Stomach smooth muscle (tissue), 2 donors: ENCODE measurements around the gene DDX51.

Source experiments
- H3K27ac ChIP-seq: one replicate; pipeline ENCODE4 v1.7.0; 2013; ENCODE audit warnings: mild to moderate bottlenecking, low read length, inconsistent platforms
- H3K27me3 ChIP-seq, 2 donors: one replicate each; pipeline ENCODE4 v1.7.0; 2013; ENCODE audit warnings: low read length in 2 of 2; ENCODE audit not compliant: insufficient read depth in 2 of 2, control insufficient read depth in 1 of 2
- H3K36me3 ChIP-seq, 2 donors: one replicate each; pipeline ENCODE4 v1.7.0; 2013; ENCODE audit warnings: low read length in 2 of 2; ENCODE audit not compliant: control insufficient read depth in 2 of 2, insufficient read depth in 2 of 2
- H3K4me1 ChIP-seq: one replicate; pipeline ENCODE4 v1.7.0; 2013; ENCODE audit warnings: low read length; ENCODE audit not compliant: control insufficient read depth, insufficient read depth
- H3K4me3 ChIP-seq, 2 donors: one replicate each; pipeline ENCODE4 v1.7.0; 2013; ENCODE audit warnings: low read length in 2 of 2
- H3K9ac ChIP-seq, 2 donors: one replicate each; pipeline ENCODE4 v1.7.0; 2013; ENCODE audit warnings: low read length in 2 of 2, mild to moderate bottlenecking in 1 of 2
- H3K9me3 ChIP-seq, 2 donors: one replicate each; pipeline ENCODE4 v1.7.0; 2013; ENCODE audit warnings: low read length in 2 of 2; ENCODE audit not compliant: control insufficient read depth in 2 of 2
- donor health status: healthy.
- donor health status: Pancreatic carcinoma.

The DDX51 gene

DNA sequence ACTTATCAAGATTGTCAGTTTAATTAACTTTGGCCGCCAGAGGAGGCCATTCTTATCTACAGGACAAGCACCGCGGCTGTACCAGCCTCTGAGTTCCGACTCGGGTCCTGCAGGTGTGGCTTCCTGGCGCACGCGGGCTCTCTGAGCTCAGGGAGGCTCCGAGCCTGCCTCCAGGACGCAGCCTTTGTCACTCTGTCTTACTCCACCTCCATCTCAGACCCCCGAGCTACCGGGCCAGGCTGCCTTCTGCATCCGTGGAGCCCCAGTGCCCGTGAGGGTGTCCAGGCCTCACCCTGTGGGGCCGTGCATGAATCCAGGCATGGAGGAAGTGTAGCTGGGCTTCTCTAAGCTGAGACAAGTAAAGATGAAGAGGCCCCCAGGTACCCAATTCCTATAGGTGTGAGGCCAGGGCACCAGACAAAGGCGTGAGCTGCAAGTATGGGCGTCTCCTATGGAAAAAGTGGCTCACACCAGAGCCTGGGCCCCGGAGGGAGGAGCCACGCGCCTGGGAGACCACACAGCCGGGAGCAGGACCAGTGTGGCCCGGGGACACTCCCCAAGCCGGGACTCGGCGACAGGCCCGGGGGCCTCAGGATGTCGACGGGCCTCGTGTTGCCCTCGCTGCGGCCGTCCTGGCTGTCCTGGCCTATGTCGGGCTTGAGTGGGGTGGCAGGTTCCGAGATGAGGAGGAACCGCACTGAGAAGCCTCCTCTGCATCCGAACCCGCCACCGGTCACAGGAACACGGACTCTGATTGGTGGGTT is 42.9 kb upstream of the DDX51 start:
- no peak overlapping the region for H3K9ac ChIP-seq
- peaks cover 19% of the 10 kb centered on the region for H3K4me1 ChIP-seq
- no peak overlapping the region for H3K4me3 ChIP-seq
- no peaks in the 10 kb centered on the region for H3K36me3 ChIP-seq
- no peak overlapping the region for H3K27ac ChIP-seq
- H3K27me3 ChIP-seq: no peaks in the 10 kb centered on the region
- peaks cover 0 to 31% of the 10 kb centered on the region in 2 donors for H3K9me3 ChIP-seq

- no peaks in the 10 kb centered on the region for H3K36me3 ChIP-seq
- H3K27ac ChIP-seq: no peak overlapping the region
- H3K4me1 ChIP-seq: peaks cover 19% of the 10 kb centered on the region
- peaks cover 0 to 2% of the 10 kb centered on the region in 2 donors for H3K27me3 ChIP-seq
- H3K9me3 ChIP-seq: peaks cover 0 to 31% of the 10 kb centered on the region in 2 donors
- H3K4me3 ChIP-seq: no peak overlapping the region
- H3K9ac ChIP-seq: no peak overlapping the region
Observed at GRCh38 chr12:132186208-132186856, 42.2 kb upstream of the DDX51 start.

- Histone ChIP-seq H3K4me1 (peaks cover 15% of the 10 kb centered on the region), H3K27ac (no peak overlapping the region), H3K9me3 (peaks cover 0 to 31% of the 10 kb centered on the region in 2 donors), H3K4me3 (no peak overlapping the region), H3K36me3 (no peaks in the 10 kb centered on the region), H3K27me3 (peaks cover 0 to 3% of the 10 kb centered on the region in 2 donors), H3K9ac (no peak overlapping the region)
Observed at GRCh38 chr12:132185705-132186104, 41.6 kb upstream of the DDX51 start.

DNA sequence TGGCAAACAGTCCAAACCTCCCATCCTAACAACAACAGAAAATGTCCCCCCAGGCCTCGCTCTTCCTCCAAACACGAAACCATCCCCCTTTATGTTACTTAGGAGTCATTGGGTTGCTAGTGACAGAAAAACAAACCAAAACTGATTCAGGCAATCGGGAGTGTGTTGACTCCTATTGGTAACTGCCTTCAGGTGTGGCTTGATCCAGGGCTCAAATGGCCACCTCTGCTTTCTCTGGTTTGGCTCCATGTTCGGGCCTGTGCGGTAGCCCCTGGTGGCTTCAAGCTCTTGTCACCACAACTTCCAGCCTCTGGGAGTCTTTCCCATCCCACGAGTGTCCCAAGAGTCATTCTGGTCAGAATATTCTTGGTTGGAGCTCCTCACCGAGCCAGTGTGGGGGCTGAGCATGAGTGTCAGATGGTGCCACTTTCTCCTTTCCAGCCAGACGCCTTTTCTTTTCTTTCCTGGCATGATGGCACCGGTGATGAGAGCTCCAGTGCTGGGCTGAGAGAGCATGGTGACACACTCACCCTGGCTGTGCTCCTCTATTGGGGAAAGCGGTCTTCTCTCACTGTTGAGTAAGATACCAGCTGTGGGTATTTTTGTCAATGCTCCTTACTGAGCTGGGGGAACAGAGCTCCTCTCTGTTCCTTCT is 38.7 kb upstream of the DDX51 start:
- peaks cover 0 to 26% of the 10 kb centered on the region in 2 donors for H3K9me3 ChIP-seq
- H3K4me3 ChIP-seq: no peak overlapping the region
- H3K9ac ChIP-seq: no peak overlapping the region
- no peaks in the 10 kb centered on the region for H3K36me3 ChIP-seq
- H3K27ac ChIP-seq: no peak overlapping the region
- peaks cover 5% of the 10 kb centered on the region for H3K4me1 ChIP-seq
- H3K27me3 ChIP-seq: peaks cover 10 to 12% of the 10 kb centered on the region in 2 donors

DNA sequence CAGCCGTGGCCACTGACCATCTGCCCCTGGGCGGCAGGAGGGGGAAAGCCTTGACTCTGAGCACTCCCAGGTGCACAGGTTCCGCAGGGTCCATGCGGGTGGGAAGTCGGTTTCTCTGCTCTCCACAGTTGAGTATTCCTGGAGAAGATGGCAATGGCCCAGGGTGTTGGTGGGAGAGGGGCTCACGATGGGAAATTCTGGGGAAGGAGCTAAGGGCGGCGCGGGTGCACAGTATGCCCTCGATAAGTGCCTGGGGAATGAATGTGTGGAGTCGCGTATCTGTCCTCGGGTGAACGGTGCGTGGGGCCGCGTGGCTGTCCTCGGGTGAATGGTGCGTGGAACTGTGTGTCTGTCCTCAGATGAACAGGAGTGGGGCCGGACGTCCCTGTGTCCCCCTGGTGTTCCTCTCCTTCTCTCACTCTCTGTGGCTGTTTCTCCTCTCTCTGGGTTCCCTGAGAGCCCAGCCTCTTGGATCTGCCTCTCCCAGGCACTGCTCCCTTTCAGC is 38.1 kb upstream of the DDX51 start:
- Histone ChIP-seq H3K36me3 (no peaks in the 10 kb centered on the region), H3K4me3 (no peak overlapping the region), H3K9ac (no peak overlapping the region), H3K4me1 (peaks cover 5% of the 10 kb centered on the region), H3K27me3 (peaks cover 10 to 13% of the 10 kb centered on the region in 2 donors), H3K9me3 (peaks cover 0 to 20% of the 10 kb centered on the region in 2 donors), H3K27ac (no peak overlapping the region)

DNA sequence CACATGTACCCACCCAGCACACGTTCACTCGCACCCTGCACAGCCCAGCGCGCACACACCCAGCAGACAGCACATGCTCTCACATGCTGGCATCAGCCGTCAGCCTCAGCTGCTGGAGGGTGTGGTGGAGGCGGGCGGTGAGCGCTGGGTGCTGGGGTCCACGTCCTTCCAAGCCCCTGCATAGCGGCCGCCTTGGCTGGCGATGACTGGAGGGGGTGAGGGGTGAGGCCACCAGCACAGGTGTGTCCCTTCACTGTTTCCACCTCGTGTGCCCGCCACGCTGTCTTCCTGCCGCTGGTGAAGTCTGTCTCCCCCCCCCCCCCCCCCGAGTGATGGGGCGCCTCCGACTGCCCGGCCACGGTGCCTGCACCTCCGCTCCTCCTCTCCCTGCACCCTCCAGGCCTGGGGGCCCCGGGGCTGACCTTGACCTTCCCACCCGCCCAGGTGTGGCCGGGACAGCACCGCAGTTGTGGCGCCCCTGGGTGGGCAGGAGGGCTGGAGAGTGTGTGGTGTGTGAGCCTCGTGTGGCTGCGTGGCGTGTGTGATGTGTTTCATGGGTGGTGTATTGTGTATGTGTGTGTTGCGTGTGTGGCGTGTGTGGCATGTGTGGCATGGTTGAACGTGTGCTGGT is 37.6 kb upstream of the DDX51 start:
- Histone ChIP-seq H3K9me3 (peaks cover 0 to 14% of the 10 kb centered on the region in 2 donors), H3K9ac (no peak overlapping the region), H3K27me3 (peaks cover 10 to 15% of the 10 kb centered on the region in 2 donors), H3K4me1 (peaks cover 5% of the 10 kb centered on the region), H3K27ac (no peak overlapping the region), H3K4me3 (no peak overlapping the region), H3K36me3 (no peaks in the 10 kb centered on the region)

- Histone ChIP-seq H3K9me3 (peaks cover 0 to 10% of the 10 kb centered on the region in 2 donors), H3K4me3 (no peak overlapping the region), H3K9ac (no peak overlapping the region), H3K27ac (no peak overlapping the region), H3K4me1 (peaks cover 5% of the 10 kb centered on the region), H3K36me3 (no peaks in the 10 kb centered on the region), H3K27me3 (peaks cover 15 to 18% of the 10 kb centered on the region in 2 donors)
Observed at GRCh38 chr12:132180648-132181546, 36.8 kb upstream of the DDX51 start.

DNA sequence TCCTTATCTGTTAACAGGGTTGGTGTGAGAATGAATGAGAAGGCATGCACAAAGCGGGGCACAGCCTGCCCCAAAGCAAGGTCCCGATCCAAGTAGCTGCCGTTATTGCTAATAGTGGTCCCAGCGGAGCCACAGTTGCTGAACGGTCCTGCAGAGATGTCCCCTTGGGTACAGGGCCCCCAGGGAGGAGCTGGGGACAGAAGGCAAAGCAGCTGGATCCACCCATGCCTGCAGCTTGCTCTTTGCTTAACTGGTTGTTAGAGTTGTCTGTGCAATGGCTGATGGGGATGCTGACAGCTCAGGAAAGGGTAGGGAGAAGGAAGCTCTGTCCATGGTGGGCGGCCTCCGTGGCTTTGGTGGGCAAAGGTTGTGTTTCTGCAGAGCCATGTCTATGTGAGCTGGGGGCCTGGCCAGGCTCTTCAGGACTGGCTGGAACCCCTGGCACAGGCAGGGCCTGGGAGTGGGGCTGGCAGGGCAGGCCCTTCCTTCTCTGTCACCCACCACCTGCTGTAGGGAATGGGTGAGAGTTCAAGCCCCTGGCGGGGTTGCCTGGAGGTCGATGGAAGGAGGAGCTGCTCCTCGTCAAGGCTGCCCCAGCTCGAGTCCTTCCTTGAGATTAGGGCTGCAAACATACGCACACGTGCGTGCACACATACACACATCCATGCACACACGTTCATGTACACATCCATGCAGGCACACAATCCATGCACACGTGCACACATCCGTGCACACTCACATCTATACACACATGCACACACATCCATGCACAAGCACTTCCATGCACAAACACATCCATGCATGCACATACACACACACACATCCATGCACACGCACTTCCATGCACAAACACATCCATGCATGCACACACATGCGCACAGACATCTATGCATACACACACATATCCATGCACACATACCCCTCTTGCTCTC is 35.6 kb upstream of the DDX51 start:
- peaks cover 5% of the 10 kb centered on the region for H3K4me1 ChIP-seq
- peaks cover 16 to 19% of the 10 kb centered on the region in 2 donors for H3K27me3 ChIP-seq
- H3K27ac ChIP-seq: no peak overlapping the region
- H3K9me3 ChIP-seq: no peaks in the 10 kb centered on the region
- no peaks in the 10 kb centered on the region for H3K36me3 ChIP-seq
- H3K4me3 ChIP-seq: no peak overlapping the region
- H3K9ac ChIP-seq: no peak overlapping the region

GRCh38 chr12:132178801-132179401 is 34.8 kb upstream of the DDX51 start:
- no peaks in the 10 kb centered on the region for H3K36me3 ChIP-seq
- no peaks in the 10 kb centered on the region for H3K9me3 ChIP-seq
- no peak overlapping the region for H3K9ac ChIP-seq
- no peak overlapping the region for H3K27ac ChIP-seq
- H3K4me3 ChIP-seq: no peak overlapping the region
- peaks cover 5% of the 10 kb centered on the region for H3K4me1 ChIP-seq
- H3K27me3 ChIP-seq: peaks cover 21 to 22% of the 10 kb centered on the region in 2 donors
